ENCODE results near the gene UCK1. TPM values are rescaled to one million over a fixed set of nuclear protein-coding genes. Genes with fewer than 3 reads are reported as not detected.

The UCK1 gene
- total RNA-seq, 6 donors from 2014 or later, result 27.8 to 36.7 (median 29.4) TPM

DNA sequence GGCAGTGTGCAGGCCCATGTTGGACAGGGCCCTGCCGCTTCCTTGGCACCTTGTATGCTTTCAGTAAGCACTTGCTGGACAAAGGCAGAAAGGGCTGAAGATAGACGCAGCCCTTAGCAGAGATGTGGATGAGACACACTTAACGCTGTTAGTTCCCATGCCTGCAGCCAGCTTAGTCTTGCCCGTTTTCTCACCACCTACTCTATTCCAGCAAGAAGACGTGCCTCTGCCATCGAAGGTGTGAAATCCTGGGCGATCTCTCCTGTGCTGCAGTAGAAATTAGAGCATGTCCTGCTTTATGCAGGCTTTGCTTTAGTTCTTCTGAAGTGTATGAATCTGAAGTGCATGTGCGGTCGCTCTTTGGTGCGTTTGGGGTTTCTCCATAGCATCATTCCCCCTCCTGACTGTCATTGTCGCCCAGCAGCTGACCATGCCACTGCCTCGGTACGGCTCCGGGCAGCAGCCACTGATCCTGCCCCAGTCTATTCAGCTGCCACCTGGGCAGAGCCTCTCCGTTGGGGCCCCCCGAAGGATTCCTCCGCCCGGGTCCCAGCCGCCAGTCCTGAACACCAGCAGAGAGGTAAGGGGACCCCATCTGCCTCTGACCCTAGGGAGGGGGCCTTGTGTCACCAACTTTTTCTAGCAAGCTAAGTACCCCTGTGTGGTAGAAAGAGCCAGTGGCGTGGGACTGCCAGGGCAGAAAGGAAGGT is 39.9 kb downstream of the UCK1 start:
- DNase-seq, result no peak
- peak in 1 of 2 donors; percentile 8 for ATAC-seq (ENCODE audit: low FRiP score in 2 of 2)
- TF ChIP-seq POLR2A (IDR thresholded peaks at IDR 0.05), result no peak
- no peak for TF ChIP-seq EP300 (IDR thresholded peaks at IDR 0.05)
- TF ChIP-seq POLR2AphosphoS5 (IDR thresholded peaks at IDR 0.05), result no peak
- TF ChIP-seq CTCF (IDR thresholded peaks at IDR 0.05), result no peak
- Histone ChIP-seq H3K27ac (peak overlapping the region in 1 of 4 donors; percentile 10), H3K9me3 (no peaks in the 10 kb centered on the region), H3K36me3 (peaks cover 79 to 100% (median 97%) of the 10 kb centered on the region in 4 donors), H3K27me3 (no peaks in the 10 kb centered on the region), H3K4me1 (no peaks in the 10 kb centered on the region), H3K4me3 (no peak overlapping the region)
- 94 to 96% methylated on average over 20 of the region's 20 CpGs for WGBS, 2 donors

DNA sequence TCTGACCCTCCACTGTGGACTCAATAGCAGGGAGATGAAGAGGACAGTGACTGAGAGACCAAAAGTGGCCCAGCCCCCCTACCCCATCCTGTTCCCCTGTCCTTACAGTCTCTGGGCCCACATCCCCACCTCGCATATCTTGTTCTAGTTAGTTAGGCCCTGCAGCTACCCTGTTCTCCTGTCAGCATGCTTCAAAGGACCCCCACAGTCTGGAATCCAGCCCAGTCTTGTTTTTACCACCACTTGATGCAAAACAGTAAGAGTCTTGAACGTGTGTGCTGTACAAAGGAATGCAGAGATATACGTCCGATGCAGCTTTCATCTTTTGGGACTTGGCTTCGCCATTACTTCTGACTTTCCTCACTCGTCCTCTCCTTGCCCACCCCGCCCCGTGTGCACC is 40.5 kb downstream of the UCK1 start:
- no peak for ATAC-seq (ENCODE audit: low FRiP score in 2 of 2)
- Histone ChIP-seq H3K9me3 (no peaks in the 10 kb centered on the region), H3K36me3 (peaks cover 80 to 100% (median 98%) of the 10 kb centered on the region in 4 donors), H3K27me3 (no peaks in the 10 kb centered on the region), H3K4me1 (no peaks in the 10 kb centered on the region), H3K27ac (no peak overlapping the region), H3K4me3 (no peak overlapping the region)
- WGBS, 2 donors, result 68 to 79% methylated on average over 8 of the region's 8 CpGs
- no peak for DNase-seq
- TF ChIP-seq POLR2AphosphoS5 (IDR thresholded peaks at IDR 0.05), result no peak

DNA sequence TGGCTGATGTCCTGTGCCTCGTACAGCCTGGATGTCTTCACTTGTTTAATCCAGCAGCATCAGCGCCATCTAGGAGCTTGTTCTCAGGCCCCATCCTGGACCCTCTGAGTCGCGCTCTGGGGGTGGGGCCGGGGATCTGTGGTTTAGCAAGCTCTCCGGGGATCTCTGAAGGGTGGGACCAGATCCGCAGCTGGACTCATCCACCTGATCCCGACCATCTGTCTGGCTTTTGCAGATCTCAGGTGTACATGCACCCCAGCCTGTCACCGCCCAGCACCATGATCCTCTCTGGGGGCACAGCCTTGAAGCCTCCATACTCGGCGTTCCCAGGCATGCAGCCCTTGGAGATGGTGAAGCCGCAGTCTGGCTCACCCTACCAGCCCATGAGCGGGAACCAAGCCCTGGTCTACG is 43.4 kb downstream of the UCK1 start:
- Histone ChIP-seq H3K27ac (no peak overlapping the region), H3K4me1 (no peaks in the 10 kb centered on the region), H3K27me3 (no peaks in the 10 kb centered on the region), H3K4me3 (no peak overlapping the region), H3K36me3 (peaks cover 78 to 100% (median 98%) of the 10 kb centered on the region in 4 donors), H3K9me3 (no peaks in the 10 kb centered on the region)
- DNase-seq (no peak), ATAC-seq (ENCODE audit: low FRiP score in 2 of 2) (no peak)
- no peak for TF ChIP-seq EP300 (IDR thresholded peaks at IDR 0.05)
- no peak for TF ChIP-seq POLR2A (IDR thresholded peaks at IDR 0.05)
- TF ChIP-seq CTCF (IDR thresholded peaks at IDR 0.05), result no peak
- TF ChIP-seq POLR2AphosphoS5 (IDR thresholded peaks at IDR 0.05), result no peak
- WGBS, 2 donors, result 86 to 87% methylated on average over 10 to 13 of the region's 14 CpGs

- H3K36me3 ChIP-seq, result peaks cover 77 to 100% (median 98%) of the 10 kb centered on the region in 4 donors
- 83 to 85% methylated on average over 9 of the region's 9 CpGs for WGBS, 2 donors
- no peak overlapping the region for H3K4me3 ChIP-seq
- ATAC-seq (ENCODE audit: low FRiP score in 2 of 2) (no peak), DNase-seq (no peak)
- H3K27ac ChIP-seq, result no peak overlapping the region
- TF ChIP-seq POLR2AphosphoS5 (IDR thresholded peaks at IDR 0.05) (no peak), CTCF (IDR thresholded peaks at IDR 0.05) (no peak), EP300 (IDR thresholded peaks at IDR 0.05) (no peak), POLR2A (IDR thresholded peaks at IDR 0.05) (no peak)
- H3K4me1 ChIP-seq, result no peaks in the 10 kb centered on the region
- H3K27me3 ChIP-seq, result no peaks in the 10 kb centered on the region
- H3K9me3 ChIP-seq, result no peaks in the 10 kb centered on the region
Measured at GRCh38 chr9:131487001-131487400, 44.1 kb downstream of the UCK1 start.

DNA sequence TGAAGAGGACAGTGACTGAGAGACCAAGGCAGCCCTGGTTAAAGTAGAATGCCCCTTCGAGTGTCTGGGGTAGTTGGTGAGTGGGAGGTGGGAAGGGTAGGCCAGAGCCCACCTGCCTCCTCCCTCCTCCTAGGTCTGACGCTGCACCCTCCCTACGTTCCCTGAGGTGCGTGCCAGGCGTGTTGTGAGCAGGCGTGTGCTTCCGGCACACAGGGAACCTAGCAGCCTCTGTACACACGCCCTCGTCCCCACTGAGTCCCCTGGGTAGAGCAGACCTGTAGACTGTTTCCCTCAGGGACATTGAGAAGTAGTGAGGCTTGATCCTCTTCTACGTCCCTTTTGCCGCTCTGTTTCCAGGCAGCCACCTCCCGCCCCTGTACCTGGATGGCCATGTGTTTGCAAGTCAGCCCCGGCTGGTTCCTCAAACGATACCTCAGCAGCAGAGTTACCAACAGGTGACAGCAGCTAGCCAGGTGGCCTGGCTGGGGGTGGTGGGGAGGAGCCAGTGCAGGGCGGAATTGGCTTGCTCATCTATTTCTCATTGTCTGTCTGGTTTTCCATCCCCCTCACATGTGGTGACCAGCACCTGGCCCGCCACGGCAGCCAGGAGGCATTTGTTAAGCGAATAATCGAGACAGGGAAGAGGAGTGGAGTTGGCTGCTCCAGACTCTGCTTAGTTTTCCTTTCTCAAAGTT is 45.2 kb downstream of the UCK1 start:
- Histone ChIP-seq H3K9me3 (no peaks in the 10 kb centered on the region), H3K27me3 (no peaks in the 10 kb centered on the region), H3K36me3 (peaks cover 74 to 100% (median 95%) of the 10 kb centered on the region in 4 donors), H3K27ac (no peak overlapping the region), H3K4me3 (no peak overlapping the region), H3K4me1 (no peaks in the 10 kb centered on the region)
- DNase-seq, result no peak
- TF ChIP-seq EP300 (IDR thresholded peaks at IDR 0.05), result no peak
- TF ChIP-seq POLR2AphosphoS5 (IDR thresholded peaks at IDR 0.05), result no peak
- no peak for TF ChIP-seq CTCF (IDR thresholded peaks at IDR 0.05)
- no peak for TF ChIP-seq POLR2A (IDR thresholded peaks at IDR 0.05)
- no peak for ATAC-seq (ENCODE audit: low FRiP score in 2 of 2)
- WGBS, 2 donors, result 88 to 94% methylated on average over 17 to 19 of the region's 19 CpGs
